WTC11 (cell line): ENCODE results near the gene FRS3. TPM values are rescaled to one million over a fixed set of nuclear protein-coding genes. Genes with fewer than 3 reads are reported as not detected.

Experiments used
- ATAC-seq: fragments of 200-7000 bp; cut with Tn5 transposase; 2 replicates; pipeline ENCODE4 v1.10.0; 2021; ENCODE audit warnings: mild to moderate bottlenecking, moderate library complexity
- CTCF ChIA-PET: fragments of 300-600 bp; sonication (Branson Sonifier 250); formaldehyde crosslinking; loops from one replicate; lab custom pipeline; 2021; ENCODE audit warnings: antibody characterized with exemption; lab: Charles Lee
- POLR2A ChIA-PET: fragments of 350-600 bp; sonication (Branson Sonifier 250); formaldehyde crosslinking; loops from one replicate; lab custom pipeline; 2021; ENCODE audit warnings: antibody characterized with exemption; lab: Charles Lee
- DNase-seq: peaks from one replicate; pipeline ENCODE4 v3.0.0; 2021; ENCODE audit warnings: low spot score
- H3K27ac Mint-ChIP-seq: 2 replicates; pipeline ENCODE4 v1.8.0; 2021; ENCODE audit warnings: mixed read lengths
- H3K27me3 Mint-ChIP-seq: 2 replicates; pipeline ENCODE4 v1.8.0; 2021; ENCODE audit warnings: low read depth, mild to moderate bottlenecking, moderate library complexity, mixed read lengths
- H3K36me3 Mint-ChIP-seq: 2 replicates; pipeline ENCODE4 v1.8.0; 2021; ENCODE audit warnings: mixed read lengths
- H3K4me1 Mint-ChIP-seq: 2 replicates; pipeline ENCODE4 v1.8.0; 2022; ENCODE audit warnings: mixed read lengths
- H3K4me3 Mint-ChIP-seq: 2 replicates; pipeline ENCODE4 v1.8.0; 2021; ENCODE audit warnings: mild to moderate bottlenecking, moderate library complexity, mixed read lengths
- H3K9me3 Mint-ChIP-seq: 2 replicates; pipeline ENCODE4 v1.8.0; 2021; ENCODE audit warnings: mixed read lengths
- ATF6 ChIP-seq: sonication (generic); formaldehyde crosslinking; IDR thresholded peaks from 2 replicates; pipeline ENCODE4 v1.8.1; 2023; ENCODE audit warnings: mild to moderate bottlenecking, missing genetic modification reagents
- CBFB ChIP-seq: sonication (generic); formaldehyde crosslinking; IDR thresholded peaks from 2 replicates; pipeline ENCODE4 v1.8.1; 2022; ENCODE audit warnings: mild to moderate bottlenecking, low read depth, missing genetic modification reagents
- CREM ChIP-seq: sonication (generic); formaldehyde crosslinking; IDR thresholded peaks from 2 replicates; pipeline ENCODE4 v1.8.1; 2022; ENCODE audit warnings: mild to moderate bottlenecking, missing genetic modification reagents, moderate library complexity
- E2F5 ChIP-seq: sonication (generic); formaldehyde crosslinking; IDR thresholded peaks from 2 replicates; pipeline ENCODE4 v1.8.1; 2022; ENCODE audit warnings: mild to moderate bottlenecking, moderate library complexity, missing genetic modification reagents
- ETV6 ChIP-seq: sonication (generic); formaldehyde crosslinking; IDR thresholded peaks from 2 replicates; pipeline ENCODE4 v1.8.1; 2022; ENCODE audit warnings: mild to moderate bottlenecking, missing genetic modification reagents
- FOXP4 ChIP-seq: sonication (generic); formaldehyde crosslinking; IDR thresholded peaks from 2 replicates; pipeline ENCODE4 v1.8.0; 2022; ENCODE audit warnings: mild to moderate bottlenecking, missing genetic modification reagents
- HMGA2 ChIP-seq: fragments of 250-450 bp; sonication (Bioruptor Pico); IDR thresholded peaks from 2 replicates; pipeline ENCODE4 v1.4.0; 2021; ENCODE audit warnings: mild to moderate bottlenecking, moderate library complexity
- IRF2 ChIP-seq: sonication (generic); formaldehyde crosslinking; IDR thresholded peaks from 2 replicates; pipeline ENCODE4 v1.8.0; 2022; ENCODE audit warnings: low read depth, missing genetic modification reagents, borderline replicate concordance
- KAT7 ChIP-seq: sonication (generic); formaldehyde crosslinking; IDR thresholded peaks from 2 replicates; pipeline ENCODE4 v1.8.1; 2023; ENCODE audit warnings: missing genetic modification reagents, mild to moderate bottlenecking, borderline replicate concordance
- MAX ChIP-seq: sonication (generic); formaldehyde crosslinking; IDR thresholded peaks from 2 replicates; pipeline ENCODE4 v1.8.0; 2022; ENCODE audit warnings: mild to moderate bottlenecking, missing genetic modification reagents
- NR2C2 ChIP-seq: sonication (generic); formaldehyde crosslinking; IDR thresholded peaks from 2 replicates; pipeline ENCODE4 v1.8.0; 2022; ENCODE audit warnings: mild to moderate bottlenecking, missing genetic modification reagents
- PREB ChIP-seq: sonication (generic); formaldehyde crosslinking; IDR thresholded peaks from 2 replicates; pipeline ENCODE4 v1.8.1; 2022; ENCODE audit warnings: mild to moderate bottlenecking, missing genetic modification reagents, moderate library complexity, borderline replicate concordance
- RORB ChIP-seq: fragments of 250-450 bp; sonication (Bioruptor Pico); IDR thresholded peaks from 2 replicates; pipeline ENCODE4 v1.9.0; 2021; ENCODE audit warnings: mild to moderate bottlenecking
- SOX15 ChIP-seq: fragments of 250-450 bp; sonication (Bioruptor Pico); IDR thresholded peaks from 2 replicates; pipeline ENCODE4 v1.9.0; 2021; ENCODE audit warnings: mild to moderate bottlenecking
- SP1 ChIP-seq: sonication (generic); formaldehyde crosslinking; conservative IDR thresholded peaks from 2 replicates; pipeline ENCODE4 v1.8.1; 2022; ENCODE audit warnings: missing genetic modification reagents
- USF1 ChIP-seq: sonication (generic); formaldehyde crosslinking; IDR thresholded peaks from 2 replicates; pipeline ENCODE4 v1.8.0; 2022; ENCODE audit warnings: mild to moderate bottlenecking, missing genetic modification reagents
- USF2 ChIP-seq: sonication (generic); formaldehyde crosslinking; IDR thresholded peaks from 2 replicates; pipeline ENCODE4 v1.8.1; 2023; ENCODE audit warnings: mild to moderate bottlenecking, missing genetic modification reagents, moderate library complexity
- ZBTB43 ChIP-seq: sonication (generic); formaldehyde crosslinking; IDR thresholded peaks from 2 replicates; pipeline ENCODE4 v1.8.1; 2023; ENCODE audit warnings: mild to moderate bottlenecking, missing genetic modification reagents
- ZNF219 ChIP-seq: sonication (generic); formaldehyde crosslinking; IDR thresholded peaks from 2 replicates; pipeline ENCODE4 v1.8.0; 2023; ENCODE audit warnings: missing genetic modification reagents, mild to moderate bottlenecking, borderline replicate concordance
- ZNF423 ChIP-seq: fragments of 250-450 bp; sonication (Bioruptor Pico); IDR thresholded peaks from 2 replicates; pipeline ENCODE4 v2.1.2; 2022; ENCODE audit warnings: mild to moderate bottlenecking, moderate library complexity
- total RNA-seq: library from RNA; stranded (reverse); gene quantifications from 3 replicates; pipeline ENCODE4 v1.2.3, GENCODE V29; 2021

FRS3 gene
- total RNA-seq, 1 experiment from 2014 or later: 7.8 TPM

- TF ChIP-seq ZNF423 (CRISPR knock-in tag) (no peak), PREB (CRISPR knock-in tag) (no peak), NR2C2 (CRISPR knock-in tag) (no peak), ZNF219 (CRISPR knock-in tag) (no peak)
- ChIA-PET POLR2A (interaction anchor here (0.6 to 1.6 kb wide), 2 partner anchors 120 to 158 kb away, joined by 3 read pairs; partner anchors contain the start of genes BYSL and MED20), CTCF (interaction anchor here (0.7 to 1.4 kb wide), 12 partner anchors 15 to 413 kb away, joined by 3 to 20 read pairs (median 4); partner anchors contain the start of genes BYSL, MED20, TAF8 and TOMM6)
- H3K27ac Mint-ChIP-seq: no peak overlapping the region
- peaks cover 7% of the 10 kb centered on the region for H3K36me3 Mint-ChIP-seq
- H3K4me1 Mint-ChIP-seq: no peaks in the 10 kb centered on the region
- H3K27me3 Mint-ChIP-seq: no peaks in the 10 kb centered on the region
- ATAC-seq: peak; percentile 60
- no peak for DNase-seq
- H3K9me3 Mint-ChIP-seq: no peaks in the 10 kb centered on the region
- H3K4me3 Mint-ChIP-seq: no peak overlapping the region
Observed at GRCh38 chr6:41801380-41801779, 21.7 kb upstream of the FRS3 start.

- no peak for ATAC-seq
- TF ChIP-seq NR2C2 (CRISPR knock-in tag) (no peak), KAT7 (CRISPR knock-in tag) (no peak)
- H3K36me3 Mint-ChIP-seq: peaks cover 14% of the 10 kb centered on the region
- CTCF ChIA-PET: interaction anchor here (1.6 to 1.7 kb wide), 2 partner anchors 12 to 244 kb away, joined by 4 to 5 read pairs; partner anchors contain the start of gene TOMM6
- H3K27me3 Mint-ChIP-seq: no peaks in the 10 kb centered on the region
- POLR2A ChIA-PET: no interaction called here
- H3K4me1 Mint-ChIP-seq: no peaks in the 10 kb centered on the region
- H3K27ac Mint-ChIP-seq: no peak overlapping the region
- no peak overlapping the region for H3K4me3 Mint-ChIP-seq
- H3K9me3 Mint-ChIP-seq: no peaks in the 10 kb centered on the region
- DNase-seq: no peak
Observed at GRCh38 chr6:41799559-41799911, 19.8 kb upstream of the FRS3 start.

- CTCF ChIA-PET: interaction anchor here (1.6 to 1.7 kb wide), 2 partner anchors 11 to 245 kb away, joined by 4 to 5 read pairs; partner anchors contain the start of gene TOMM6
- Mint-ChIP-seq H3K27me3 (no peaks in the 10 kb centered on the region), H3K36me3 (peaks cover 14% of the 10 kb centered on the region), H3K4me1 (no peaks in the 10 kb centered on the region), H3K27ac (no peak overlapping the region), H3K4me3 (no peak overlapping the region), H3K9me3 (no peaks in the 10 kb centered on the region)
- POLR2A ChIA-PET: no interaction called here
- TF ChIP-seq IRF2 (CRISPR knock-in tag): no peak
- no peak for TF ChIP-seq CREM (CRISPR knock-in tag)
- TF ChIP-seq SOX15: no peak
- TF ChIP-seq ATF6 (CRISPR knock-in tag): no peak
- no peak for TF ChIP-seq RORB (CRISPR knock-in tag)
- no peak for TF ChIP-seq ETV6
- TF ChIP-seq ZBTB43: no peak
- TF ChIP-seq SP1 (CRISPR knock-in tag): no peak
- TF ChIP-seq KAT7 (CRISPR knock-in tag): no peak
- no peak for TF ChIP-seq MAX
- no peak for TF ChIP-seq E2F5
- TF ChIP-seq CBFB (CRISPR knock-in tag): no peak
- TF ChIP-seq USF1 (CRISPR knock-in tag): no peak
- TF ChIP-seq FOXP4 (CRISPR knock-in tag): no peak
- TF ChIP-seq HMGA2 (CRISPR knock-in tag): no peak
- TF ChIP-seq USF2 (CRISPR knock-in tag): no peak
- DNase-seq (no peak), ATAC-seq (no peak)
Observed at GRCh38 chr6:41798901-41799558, 19.3 kb upstream of the FRS3 start.
